ENCODE data around the gene TAOK1.

Gene TAOK1

GRCh38 chr17:29595943-29596774, 206.0 kb downstream of the TAOK1 start:
- DNase-seq (ENCODE audit: low spot score), result no peak

- DNase-seq (ENCODE audit: low spot score), result no peak
These were observed 206.6 kb downstream of the TAOK1 start for GRCh38 chr17:29596811-29597210.

- no peak for DNase-seq (ENCODE audit: low spot score)
These were observed 207.4 kb downstream of the TAOK1 start for GRCh38 chr17:29597361-29598172.
